WI38 (cell line): ENCODE data around the gene KLF7.

ENCODE experiments used
- H3K4me3 ChIP-seq: 2 replicates; pipeline ENCODE4 v1.5.1; 2011; ENCODE audit warnings: low read depth, mild to moderate bottlenecking, control low read depth, low read length
- CTCF ChIP-seq: IDR thresholded peaks from 2 replicates; pipeline ENCODE4 v1.5.1; 2012; ENCODE audit warnings: low read depth, mild to moderate bottlenecking, control low read depth, low read length

Gene KLF7

GRCh38 chr2:207201416-207201815 lies 35.7 kb upstream of the KLF7 start:
- H3K4me3 ChIP-seq: no peak overlapping the region

GRCh38 chr2:207200136-207200535 lies 34.4 kb upstream of the KLF7 start:
- no peak for TF ChIP-seq CTCF
- no peak overlapping the region for H3K4me3 ChIP-seq

More at GRCh38 chr2:207201416-207201815, 35.7 kb upstream of the KLF7 start:
- no peak for TF ChIP-seq CTCF

- H3K4me3 ChIP-seq: no peak overlapping the region
- no peak for TF ChIP-seq CTCF
These were observed 28.3 kb upstream of the KLF7 start for GRCh38 chr2:207194028-207194427.

- TF ChIP-seq CTCF: no peak
- H3K4me3 ChIP-seq: no peak overlapping the region
These were observed 23.1 kb upstream of the KLF7 start for GRCh38 chr2:207188626-207189419.

- no peak for TF ChIP-seq CTCF
- H3K4me3 ChIP-seq: no peak overlapping the region
These were observed 19.6 kb upstream of the KLF7 start for GRCh38 chr2:207185372-207185771.

- TF ChIP-seq CTCF: no peak
- H3K4me3 ChIP-seq: no peak overlapping the region
These were observed 19.0 kb upstream of the KLF7 start for GRCh38 chr2:207184768-207185167.

- TF ChIP-seq CTCF: no peak
- no peak overlapping the region for H3K4me3 ChIP-seq
These were observed 18.6 kb upstream of the KLF7 start for GRCh38 chr2:207184348-207184747.
